ENCODE measurements around the gene RAPGEF1.

Gene RAPGEF1

GRCh38 chr9:131701789-131702337, 38.0 kb downstream of the RAPGEF1 start:
- no peak for TF ChIP-seq CTCF (IDR thresholded peaks at IDR 0.05; ENCODE audit: control insufficient read depth, extremely low read depth, insufficient read depth)
- DNase-seq (ENCODE audit: low read depth), result no peak
- no peak overlapping the region for H3K4me3 ChIP-seq (ENCODE audit: low read depth, low read length)

GRCh38 chr9:131701436-131701781, 38.5 kb downstream of the RAPGEF1 start:
- no peak overlapping the region for H3K4me3 ChIP-seq (ENCODE audit: low read depth, low read length)
- no peak for DNase-seq (ENCODE audit: low read depth)
- TF ChIP-seq CTCF (IDR thresholded peaks at IDR 0.05; ENCODE audit: control insufficient read depth, extremely low read depth, insufficient read depth), result no peak

GRCh38 chr9:131700765-131701435, 39.0 kb downstream of the RAPGEF1 start:
- no peak overlapping the region for H3K4me3 ChIP-seq (ENCODE audit: low read depth, low read length)
- no peak for DNase-seq (ENCODE audit: low read depth)
- TF ChIP-seq CTCF (IDR thresholded peaks at IDR 0.05; ENCODE audit: control insufficient read depth, extremely low read depth, insufficient read depth), result no peak

GRCh38 chr9:131700076-131700475, 39.8 kb downstream of the RAPGEF1 start:
- no peak for DNase-seq (ENCODE audit: low read depth)
- TF ChIP-seq CTCF (IDR thresholded peaks at IDR 0.05; ENCODE audit: control insufficient read depth, extremely low read depth, insufficient read depth), result no peak
- no peak overlapping the region for H3K4me3 ChIP-seq (ENCODE audit: low read depth, low read length)

- no peak overlapping the region for H3K4me3 ChIP-seq (ENCODE audit: low read depth, low read length)
- DNase-seq (ENCODE audit: low read depth), result no peak
- TF ChIP-seq CTCF (IDR thresholded peaks at IDR 0.05; ENCODE audit: control insufficient read depth, extremely low read depth, insufficient read depth), result no peak
Measured at GRCh38 chr9:131698618-131698985, 41.3 kb downstream of the RAPGEF1 start.

GRCh38 chr9:131697908-131698617, 41.8 kb downstream of the RAPGEF1 start:
- no peak for DNase-seq (ENCODE audit: low read depth)
- H3K4me3 ChIP-seq (ENCODE audit: low read depth, low read length), result no peak overlapping the region
- TF ChIP-seq CTCF (IDR thresholded peaks at IDR 0.05; ENCODE audit: control insufficient read depth, extremely low read depth, insufficient read depth), result no peak
